Uterus (tissue), 4 donors: ENCODE data around the gene BACH2. TPM values are rescaled to one million over a fixed set of nuclear protein-coding genes. Genes with fewer than 3 reads are reported as not detected.

Experiments
- DNase-seq, 2 donors: peaks; one replicate each; pipeline ENCODE4 v3.0.0-alpha.2; 2019 to 2020
- H3K27ac ChIP-seq, 2 donors: fragments of 200-600 bp; sonication (generic); 1 replicate in 1 of 2; 2 replicates in 1 of 2; pipeline ENCODE4 v1.5.1; 2016 to 2018
- H3K27me3 ChIP-seq, 2 donors: fragments of 200-600 bp; sonication (generic); one replicate each; pipeline ENCODE4 v1.5.1; 2018 to 2019; ENCODE audit warnings: control low read depth in 1 of 2
- H3K36me3 ChIP-seq, 2 donors: fragments of 200-600 bp; sonication (generic); one replicate each; pipeline ENCODE4 v1.5.1; 2019; ENCODE audit warnings: control low read depth in 1 of 2
- H3K4me1 ChIP-seq, 2 donors: fragments of 200-600 bp; sonication (generic); one replicate each; pipeline ENCODE4 v1.5.1; 2018 to 2019; ENCODE audit warnings: control low read depth in 1 of 2
- H3K4me3 ChIP-seq, 2 donors: fragments of 200-600 bp; sonication (generic); 1 replicate in 1 of 2; 2 replicates in 1 of 2; pipeline ENCODE4 v1.5.1; 2018 to 2019; ENCODE audit warnings: mild to moderate bottlenecking in 1 of 2
- H3K9me3 ChIP-seq, 2 donors: fragments of 200-600 bp; sonication (generic); one replicate each; pipeline ENCODE4 v1.5.1; 2019; ENCODE audit warnings: control low read depth in 1 of 2
- CTCF ChIP-seq, 4 experiments: fragments of 200-600 bp in 2 of 4; fragments of 450-650 bp in 2 of 4; sonication (generic) in 2 of 4; IDR thresholded peaks; one replicate each; pipeline ENCODE4 v1.5.1; 2016 to 2019; ENCODE audit warnings: antibody characterized with exemption in 4 of 4, mild to moderate bottlenecking in 2 of 4, moderate library complexity in 1 of 4
- POLR2A ChIP-seq, 2 donors: fragments of 450-650 bp; IDR thresholded peaks; one replicate each; pipeline ENCODE4 v1.6.1; 2016; ENCODE audit warnings: antibody characterized with exemption in 2 of 2, mild to moderate bottlenecking in 1 of 2, moderate library complexity in 1 of 2
- intact Hi-C: fragments of 100-400 bp; cut with DNase I; formaldehyde crosslinking; loops from one replicate; pipeline ENCODE4 v1.15.1; 2023; ENCODE audit warnings: low total_unique reads
- total RNA-seq, 4 donors: library from RNA; depleted of rRNA in 3 of 4; stranded (reverse); fragments of >200 nt in 3 of 4; gene quantifications; one replicate each; pipeline versions ENCODE4 v1.1.0 to v1.2.4, GENCODE V29; 2014 to 2023
- donor health status: DM: yes; HTN: yes; CAD: no.

The BACH2 gene
- total RNA-seq, 4 donors from 2014 or later = 1.3 to 15.0 (median 9.7) TPM

GRCh38 chr6:90126839-90127238 is 169.8 kb downstream of the BACH2 start:
- no peak for TF ChIP-seq POLR2A (IDR thresholded peaks at IDR 0.05)
- no peak for TF ChIP-seq CTCF (IDR thresholded peaks at IDR 0.05)
- H3K9me3 ChIP-seq = no peaks in the 10 kb centered on the region
- no peak for DNase-seq
- H3K27me3 ChIP-seq = no peaks in the 10 kb centered on the region
- H3K4me3 ChIP-seq = no peak overlapping the region
- H3K36me3 ChIP-seq = no peaks in the 10 kb centered on the region
- no peak overlapping the region for H3K27ac ChIP-seq
- no peaks in the 10 kb centered on the region for H3K4me1 ChIP-seq
- intact Hi-C loops = no loop called here

- TF ChIP-seq POLR2A (IDR thresholded peaks at IDR 0.05) (no peak), CTCF (IDR thresholded peaks at IDR 0.05) (no peak)
- H3K4me1 ChIP-seq = no peaks in the 10 kb centered on the region
Measured at GRCh38 chr6:90126181-90126580, 170.5 kb downstream of the BACH2 start.

GRCh38 chr6:90124874-90125510 is 171.7 kb downstream of the BACH2 start:
- Histone ChIP-seq H3K36me3 (no peaks in the 10 kb centered on the region), H3K27me3 (no peaks in the 10 kb centered on the region), H3K9me3 (no peaks in the 10 kb centered on the region), H3K4me3 (no peak overlapping the region), H3K27ac (no peak overlapping the region), H3K4me1 (no peaks in the 10 kb centered on the region)
- TF ChIP-seq CTCF (IDR thresholded peaks at IDR 0.05) = no peak
- TF ChIP-seq POLR2A (IDR thresholded peaks at IDR 0.05) = no peak
- no peak for DNase-seq
- intact Hi-C loops = no loop called here

More at GRCh38 chr6:90126181-90126580, 170.5 kb downstream of the BACH2 start:
- Histone ChIP-seq H3K9me3 (no peaks in the 10 kb centered on the region), H3K4me3 (no peak overlapping the region), H3K27ac (no peak overlapping the region), H3K27me3 (no peaks in the 10 kb centered on the region), H3K36me3 (no peaks in the 10 kb centered on the region)
- no peak for DNase-seq
- intact Hi-C loops = no loop called here

GRCh38 chr6:90123831-90124230 is 172.8 kb downstream of the BACH2 start:
- H3K27me3 ChIP-seq = no peaks in the 10 kb centered on the region
- H3K4me1 ChIP-seq = no peaks in the 10 kb centered on the region
- H3K27ac ChIP-seq = no peak overlapping the region
- intact Hi-C loops = no loop called here
- no peak overlapping the region for H3K4me3 ChIP-seq
- no peaks in the 10 kb centered on the region for H3K9me3 ChIP-seq
- no peaks in the 10 kb centered on the region for H3K36me3 ChIP-seq
- no peak for DNase-seq
- TF ChIP-seq POLR2A (IDR thresholded peaks at IDR 0.05) = no peak
- TF ChIP-seq CTCF (IDR thresholded peaks at IDR 0.05) = no peak

- no peaks in the 10 kb centered on the region for H3K4me1 ChIP-seq
- H3K27me3 ChIP-seq = no peaks in the 10 kb centered on the region
- no peak for TF ChIP-seq POLR2A (IDR thresholded peaks at IDR 0.05)
- TF ChIP-seq CTCF (IDR thresholded peaks at IDR 0.05) = no peak
- H3K36me3 ChIP-seq = no peaks in the 10 kb centered on the region
- DNase-seq = no peak
- H3K9me3 ChIP-seq = no peaks in the 10 kb centered on the region
- H3K4me3 ChIP-seq = no peak overlapping the region
- intact Hi-C loops = no loop called here
- H3K27ac ChIP-seq = no peak overlapping the region
Measured at GRCh38 chr6:90121982-90122381, 174.7 kb downstream of the BACH2 start.
